K562 (cell line): ENCODE data around the gene PRKCE.

Source experiments
- ATF3 ChIP-seq, 2 experiments: fragments of 450-650 bp in 1 of 2; sonication (generic) in 1 of 2; formaldehyde crosslinking in 1 of 2; IDR thresholded peaks in 1 of 2; conservative IDR thresholded peaks in 1 of 2; 2 replicates each; pipeline versions ENCODE4 v1.6.1 to v1.8.1; 2016 to 2023; ENCODE audit warnings: mild to moderate bottlenecking in 2 of 2, moderate library complexity in 2 of 2, inconsistent platforms in 1 of 2, missing genetic modification reagents in 1 of 2
- CC2D1A ChIP-seq: fragments of 450-650 bp; IDR thresholded peaks from 2 replicates; pipeline ENCODE4 v1.6.1; 2017; ENCODE audit warnings: mild to moderate bottlenecking
- CTCF ChIP-seq, 3 experiments: IDR thresholded peaks in 2 of 3; conservative IDR thresholded peaks in 1 of 3; 2 replicates each; pipeline ENCODE4 v1.5.1; 2011 to 2012; ENCODE audit warnings: low read length in 3 of 3, mild to moderate bottlenecking in 3 of 3, control low read depth in 2 of 3, improper control_type of control experiment in 1 of 3, inconsistent platforms in 1 of 3, low read depth in 1 of 3, mixed read lengths in 1 of 3, moderate library complexity in 1 of 3; ENCODE audit not compliant: insufficient read depth in 2 of 3
- JUN ChIP-seq, 2 experiments: sonication (generic) in 1 of 2; formaldehyde crosslinking in 1 of 2; IDR thresholded peaks; 2 replicates each; pipeline versions ENCODE4 v1.6.1 to v1.8.0; 2012 to 2022; ENCODE audit warnings: borderline replicate concordance in 2 of 2, mild to moderate bottlenecking in 2 of 2, improper control_type of control experiment in 1 of 2, low read depth in 1 of 2, low read length in 1 of 2, missing genetic modification reagents in 1 of 2
- LARP7 ChIP-seq: fragments of 450-650 bp; IDR thresholded peaks from 2 replicates; pipeline ENCODE4 v1.6.1; 2016
- MXI1 ChIP-seq: IDR thresholded peaks from 2 replicates; pipeline ENCODE4 v1.6.1; 2011; ENCODE audit warnings: low read depth, mild to moderate bottlenecking, improper control_type of control experiment, low read length
- TARDBP ChIP-seq: fragments of 450-650 bp; IDR thresholded peaks from 2 replicates; pipeline ENCODE4 v1.6.1; 2016
- TOE1 ChIP-seq, 2 experiments: fragments of 450-650 bp in 1 of 2; sonication (generic) in 1 of 2; formaldehyde crosslinking in 1 of 2; IDR thresholded peaks; 2 replicates each; pipeline versions ENCODE4 v1.7.1 to v1.8.0; 2016 to 2022; ENCODE audit warnings: borderline replicate concordance in 2 of 2, mild to moderate bottlenecking in 2 of 2, antibody characterized with exemption in 1 of 2, inconsistent platforms in 1 of 2, low read depth in 1 of 2, missing genetic modification reagents in 1 of 2, moderate library complexity in 1 of 2
- U2AF2 ChIP-seq: fragments of 200-400 bp; formaldehyde crosslinking; optimal IDR thresholded peaks from 2 replicates; pipeline ENCODE3; 2017; ENCODE audit warnings: low read depth, mild to moderate bottlenecking, low read length
- VEZF1 ChIP-seq: fragments of 200-800 bp; sonication (Bioruptor generic); IDR thresholded peaks from 2 replicates; pipeline ENCODE4 v1.6.1; 2017; ENCODE audit warnings: missing genetic modification characterization, missing compliant biosample characterization
- ZNF224 ChIP-seq: sonication (generic); formaldehyde crosslinking; IDR thresholded peaks from 2 replicates; pipeline ENCODE4 v1.8.0; 2022; ENCODE audit warnings: mild to moderate bottlenecking, missing genetic modification reagents
- TF ChIP-seq, protein P1 (sequence below): sonication (generic); formaldehyde crosslinking; IDR thresholded peaks from 2 replicates; pipeline ENCODE4 v1.8.1; 2023; ENCODE audit warnings: missing genetic modification reagents, mild to moderate bottlenecking, borderline replicate concordance

- TF ChIP-seq VEZF1 (CRISPR knock-in tag) (no peak), TOE1 (IDR thresholded peaks at IDR 0.05; ENCODE audit: borderline replicate concordance) (no peak), TOE1 (CRISPR knock-in tag; IDR thresholded peaks at IDR 0.05; ENCODE audit: borderline replicate concordance, low read depth) (no peak), U2AF2 (no peak), CTCF (IDR thresholded peaks at IDR 0.05 in 2 of 3, conservative IDR thresholded peaks at IDR 0.05 in 1 of 3; ENCODE audit: insufficient read depth in 2 of 3, low read depth in 1 of 3, low read length in 3 of 3) (no peak), JUN (IDR thresholded peaks at IDR 0.05; ENCODE audit: borderline replicate concordance, low read depth, low read length) (no peak), JUN (CRISPR knock-in tag; IDR thresholded peaks at IDR 0.05; ENCODE audit: borderline replicate concordance) (no peak), ZNF224 (no peak), CC2D1A (no peak), MXI1 (no peak), TARDBP (no peak), LARP7 (no peak), ATF3 (IDR thresholded peaks at IDR 0.05) (no peak), ATF3 (CRISPR knock-in tag; conservative IDR thresholded peaks at IDR 0.05) (no peak)
- TF ChIP-seq, protein P1, sequence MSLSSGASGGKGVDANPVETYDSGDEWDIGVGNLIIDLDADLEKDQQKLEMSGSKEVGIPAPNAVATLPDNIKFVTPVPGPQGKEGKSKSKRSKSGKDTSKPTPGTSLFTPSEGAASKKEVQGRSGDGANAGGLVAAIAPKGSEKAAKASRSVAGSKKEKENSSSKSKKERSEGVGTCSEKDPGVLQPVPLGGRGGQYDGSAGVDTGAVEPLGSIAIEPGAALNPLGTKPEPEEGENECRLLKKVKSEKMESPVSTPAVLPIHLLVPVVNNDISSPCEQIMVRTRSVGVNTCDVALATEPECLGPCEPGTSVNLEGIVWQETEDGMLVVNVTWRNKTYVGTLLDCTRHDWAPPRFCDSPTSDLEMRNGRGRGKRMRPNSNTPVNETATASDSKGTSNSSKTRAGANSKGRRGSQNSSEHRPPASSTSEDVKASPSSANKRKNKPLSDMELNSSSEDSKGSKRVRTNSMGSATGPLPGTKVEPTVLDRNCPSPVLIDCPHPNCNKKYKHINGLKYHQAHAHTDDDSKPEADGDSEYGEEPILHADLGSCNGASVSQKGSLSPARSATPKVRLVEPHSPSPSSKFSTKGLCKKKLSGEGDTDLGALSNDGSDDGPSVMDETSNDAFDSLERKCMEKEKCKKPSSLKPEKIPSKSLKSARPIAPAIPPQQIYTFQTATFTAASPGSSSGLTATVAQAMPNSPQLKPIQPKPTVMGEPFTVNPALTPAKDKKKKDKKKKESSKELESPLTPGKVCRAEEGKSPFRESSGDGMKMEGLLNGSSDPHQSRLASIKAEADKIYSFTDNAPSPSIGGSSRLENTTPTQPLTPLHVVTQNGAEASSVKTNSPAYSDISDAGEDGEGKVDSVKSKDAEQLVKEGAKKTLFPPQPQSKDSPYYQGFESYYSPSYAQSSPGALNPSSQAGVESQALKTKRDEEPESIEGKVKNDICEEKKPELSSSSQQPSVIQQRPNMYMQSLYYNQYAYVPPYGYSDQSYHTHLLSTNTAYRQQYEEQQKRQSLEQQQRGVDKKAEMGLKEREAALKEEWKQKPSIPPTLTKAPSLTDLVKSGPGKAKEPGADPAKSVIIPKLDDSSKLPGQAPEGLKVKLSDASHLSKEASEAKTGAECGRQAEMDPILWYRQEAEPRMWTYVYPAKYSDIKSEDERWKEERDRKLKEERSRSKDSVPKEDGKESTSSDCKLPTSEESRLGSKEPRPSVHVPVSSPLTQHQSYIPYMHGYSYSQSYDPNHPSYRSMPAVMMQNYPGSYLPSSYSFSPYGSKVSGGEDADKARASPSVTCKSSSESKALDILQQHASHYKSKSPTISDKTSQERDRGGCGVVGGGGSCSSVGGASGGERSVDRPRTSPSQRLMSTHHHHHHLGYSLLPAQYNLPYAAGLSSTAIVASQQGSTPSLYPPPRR (CRISPR knock-in tag): no peak
Measured at GRCh38 chr2:45634223-45634622, 17.3 kb upstream of the PRKCE start.
